NCI-H1092 treated with DMSO at 0.1 percent for 48 hours (cell line): ENCODE results near the gene ADAMTS17.
"Not testable (repeated sequence)": the region's sequence is repeated elsewhere in the genome, so short reads cannot be mapped to it uniquely, and the experiment has no call there.

Experiments used
- DNase-seq: peaks from one replicate; lab custom pipeline; 2025; lab: John Stamatoyannopoulos, UW

The ADAMTS17 gene

GRCh38 chr15:99955532-99955931 is 386.2 kb downstream of the ADAMTS17 start:
- no peak for DNase-seq

GRCh38 chr15:99955181-99955525 is 386.6 kb downstream of the ADAMTS17 start:
- DNase-seq: no peak

GRCh38 chr15:99954361-99955180 is 387.2 kb downstream of the ADAMTS17 start:
- DNase-seq: no peak

- no peak for DNase-seq
These were observed 387.9 kb downstream of the ADAMTS17 start for GRCh38 chr15:99953886-99954285.

GRCh38 chr15:99951511-99951910 is 390.3 kb downstream of the ADAMTS17 start:
- no peak for DNase-seq

- no peak for DNase-seq
These were observed 397.6 kb downstream of the ADAMTS17 start for GRCh38 chr15:99944131-99944530.

- no peak for DNase-seq
These were observed 398.3 kb downstream of the ADAMTS17 start for GRCh38 chr15:99943466-99943865.

- DNase-seq: no peak
These were observed 408.9 kb downstream of the ADAMTS17 start for GRCh38 chr15:99932676-99933402.

GRCh38 chr15:99931703-99932603 is 409.8 kb downstream of the ADAMTS17 start:
- DNase-seq: no peak

GRCh38 chr15:99930696-99931095 is 411.1 kb downstream of the ADAMTS17 start:
- no peak for DNase-seq

GRCh38 chr15:99929266-99929665 is 412.5 kb downstream of the ADAMTS17 start:
- DNase-seq: no peak

- peak; percentile 57 for DNase-seq
These were observed 413.3 kb downstream of the ADAMTS17 start for GRCh38 chr15:99928429-99928981.

- DNase-seq: not testable (repeated sequence)
These were observed 415.2 kb downstream of the ADAMTS17 start for GRCh38 chr15:99926532-99926931.

GRCh38 chr15:99925661-99926461 is 415.9 kb downstream of the ADAMTS17 start:
- peak; percentile 6 for DNase-seq

- DNase-seq: no peak
These were observed 418.1 kb downstream of the ADAMTS17 start for GRCh38 chr15:99923711-99924110.
